AG08396 (cell line): Measurements from ENCODE around the gene OR56A4.
"Not testable (repeated sequence)": the region's sequence is repeated elsewhere in the genome, so short reads cannot be mapped to it uniquely, and the experiment has no call there.

Experiments used
- DNase-seq: peaks from one replicate; pipeline ENCODE4 v3.0.0; 2012; ENCODE audit warnings: low spot score, mixed read lengths

Gene OR56A4

DNA sequence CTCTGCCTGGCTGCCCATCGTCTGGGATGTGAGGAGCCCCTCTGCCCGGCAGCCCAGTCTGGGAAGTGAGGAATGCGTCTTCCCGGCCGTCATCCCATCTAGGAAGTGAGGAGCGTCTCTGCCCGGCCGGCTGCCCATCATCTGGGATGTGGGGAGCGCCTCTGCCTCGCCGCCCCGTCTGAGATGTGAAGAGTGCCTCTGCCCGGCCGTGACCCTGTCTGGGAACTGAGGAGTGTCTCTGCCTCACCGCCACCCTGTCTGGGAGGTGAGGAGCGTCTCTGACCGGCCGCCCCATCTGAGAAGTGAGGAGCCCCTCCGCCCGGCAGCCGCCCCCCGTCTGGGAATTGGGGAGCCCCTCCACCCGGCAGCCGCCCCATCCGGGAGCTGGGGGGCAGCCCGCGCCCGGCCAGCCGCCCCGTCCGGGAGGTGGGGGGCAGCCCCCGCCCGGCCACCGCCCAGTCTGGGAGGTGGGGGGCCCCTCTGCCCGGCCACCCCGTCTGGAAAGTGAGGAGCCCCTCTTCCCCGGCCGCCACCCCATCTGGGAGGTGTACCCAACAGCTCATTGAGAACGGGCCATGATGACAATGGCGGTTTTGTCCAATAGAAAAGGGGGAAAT is 45.9 kb downstream of the OR56A4 start:
- not testable (repeated sequence) for DNase-seq

DNA sequence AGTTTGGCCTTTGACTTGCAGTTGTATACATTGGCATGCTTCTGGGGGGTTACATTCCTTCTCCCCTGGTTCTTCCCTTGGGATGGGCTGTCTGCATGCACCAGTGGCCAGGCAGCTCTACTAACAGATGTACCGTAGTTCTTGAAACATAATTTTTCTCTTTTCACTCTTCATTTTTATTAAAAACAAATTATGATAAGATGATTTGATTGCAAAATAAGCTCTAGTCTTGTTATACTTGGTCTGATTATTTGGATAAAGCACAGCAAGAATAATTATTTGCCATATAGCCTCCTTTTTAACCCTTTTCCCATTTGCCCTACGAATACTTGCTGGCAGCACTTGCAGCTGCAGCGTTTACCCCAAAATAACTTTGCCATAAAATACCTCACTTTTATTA is 51.2 kb downstream of the OR56A4 start:
- DNase-seq: no peak
